Measurements from ENCODE around the gene TP53AIP1.
"Not testable (repeated sequence)": the region's sequence is repeated elsewhere in the genome, so short reads cannot be mapped to it uniquely, and the experiment has no call there.

TP53AIP1 gene

GRCh38 chr11:128924510-128925249 lies 18.0 kb downstream of the TP53AIP1 start:
- no peak for DNase-seq

DNA sequence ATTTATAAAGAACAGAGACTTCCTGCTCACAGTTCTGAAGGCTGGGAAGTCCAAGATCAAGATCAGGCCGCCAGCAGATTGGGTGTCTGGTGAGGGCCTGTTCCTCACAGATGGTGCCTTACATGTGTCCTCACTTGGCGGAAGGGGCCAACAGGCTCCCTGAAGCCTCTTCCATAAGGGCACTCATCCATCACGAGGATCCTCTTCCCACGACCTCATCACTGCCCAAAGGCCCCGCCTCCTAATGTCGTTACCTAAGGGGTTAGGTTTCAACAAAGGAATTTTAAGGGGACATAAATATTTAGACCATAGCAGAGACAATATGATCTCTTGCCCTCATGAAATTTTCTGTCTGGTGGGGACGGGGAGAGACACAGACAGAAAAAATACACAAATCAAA lies 18.6 kb downstream of the TP53AIP1 start:
- DNase-seq, result no peak

DNA sequence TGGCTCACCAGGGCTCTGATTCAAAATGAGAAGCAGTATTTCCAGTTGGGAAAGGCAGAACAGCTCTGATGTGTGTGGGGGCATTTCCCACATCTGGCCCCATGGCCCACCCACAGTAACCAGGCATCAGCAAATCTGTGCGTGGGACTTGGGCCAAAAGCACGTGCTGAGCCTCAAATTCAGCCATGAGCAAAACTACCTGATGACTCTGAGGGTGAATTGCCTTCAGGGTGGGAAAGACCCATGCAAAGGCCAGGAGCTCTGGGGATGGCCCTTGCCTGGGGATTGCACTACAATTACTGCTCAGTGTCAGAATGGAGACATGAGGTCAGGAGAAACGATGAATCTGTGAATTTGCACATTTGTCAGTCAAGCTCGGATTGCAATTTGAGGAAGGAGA lies 20.9 kb downstream of the TP53AIP1 start:
- no peak for DNase-seq

DNA sequence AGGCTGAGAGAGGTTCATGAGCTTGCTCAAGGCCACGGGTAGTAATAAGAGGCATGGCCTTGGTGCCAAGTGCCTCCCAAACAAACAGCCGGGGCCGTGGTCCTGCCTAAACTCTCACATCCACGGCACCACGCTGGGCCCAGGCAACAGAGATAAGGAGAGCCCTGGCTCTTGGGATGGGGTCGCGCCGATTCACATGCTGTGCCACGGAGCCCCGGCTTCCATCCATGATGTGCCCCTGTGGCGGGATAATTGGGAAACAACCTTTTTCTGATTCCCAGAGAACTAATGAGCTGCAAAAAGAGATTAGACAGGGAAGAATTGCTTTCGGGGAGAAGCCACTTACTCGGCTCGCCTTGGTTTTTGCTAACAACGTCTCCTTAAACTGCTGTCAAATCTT lies 22.0 kb downstream of the TP53AIP1 start:
- no peak for DNase-seq

- DNase-seq, result not testable (repeated sequence)
Measured at GRCh38 chr11:128919635-128920034, 23.0 kb downstream of the TP53AIP1 start.

- no peak for DNase-seq
Measured at GRCh38 chr11:128919216-128919615, 23.5 kb downstream of the TP53AIP1 start.

DNA sequence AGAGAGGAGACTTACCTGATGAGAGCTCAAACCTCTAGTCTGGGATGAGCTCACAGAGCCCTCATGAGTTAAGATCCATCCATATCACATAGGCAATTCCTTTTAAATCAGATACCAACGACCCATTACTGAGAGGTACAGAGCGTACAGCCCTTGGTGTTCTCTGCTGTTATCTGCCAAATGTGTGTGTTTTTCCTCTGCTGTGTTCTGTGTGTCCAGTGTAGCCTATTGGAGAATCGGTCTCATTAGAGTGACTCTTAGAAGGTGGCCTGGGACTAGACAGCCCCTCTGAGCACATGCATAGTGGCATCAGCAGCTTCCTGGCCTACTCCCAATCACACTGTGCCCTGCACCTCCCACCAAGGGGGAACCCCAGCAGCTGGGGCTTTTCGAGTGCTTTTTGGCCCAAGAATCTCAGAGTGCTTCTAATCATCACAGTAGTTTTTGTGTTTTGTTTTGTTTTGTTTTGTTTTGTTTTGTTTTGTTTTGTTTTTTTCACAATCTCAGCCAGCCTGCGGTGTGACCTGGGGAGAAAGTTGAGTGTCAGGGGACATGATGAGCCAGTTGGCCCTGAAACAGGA lies 25.4 kb downstream of the TP53AIP1 start:
- no peak for DNase-seq

DNA sequence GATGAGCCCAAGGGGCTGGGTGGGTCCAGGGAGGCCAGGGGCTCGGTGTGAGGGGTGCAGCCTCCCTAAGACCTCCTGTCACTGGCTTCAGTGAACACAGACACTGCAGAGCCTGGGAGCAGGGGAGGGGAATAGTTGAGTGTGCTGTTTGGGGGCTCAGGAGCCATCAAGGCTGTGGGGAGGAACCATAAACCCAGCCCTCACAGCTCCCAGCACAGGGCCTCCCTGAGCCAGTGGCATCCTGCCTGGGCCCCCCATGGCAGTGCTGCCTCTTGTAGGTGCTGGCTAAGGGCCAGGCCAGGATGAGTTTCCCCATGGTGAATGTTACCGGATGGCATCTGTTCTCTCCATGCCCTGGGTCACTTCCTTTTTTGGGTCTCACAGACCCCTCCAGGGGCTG lies 26.0 kb downstream of the TP53AIP1 start:
- no peak for DNase-seq

GRCh38 chr11:128916037-128916572 lies 26.6 kb downstream of the TP53AIP1 start:
- no peak for DNase-seq

- DNase-seq, result no peak
Measured at GRCh38 chr11:128915149-128915521, 27.5 kb downstream of the TP53AIP1 start.

- DNase-seq, result no peak
Measured at GRCh38 chr11:128914216-128915148, 28.2 kb downstream of the TP53AIP1 start.

DNA sequence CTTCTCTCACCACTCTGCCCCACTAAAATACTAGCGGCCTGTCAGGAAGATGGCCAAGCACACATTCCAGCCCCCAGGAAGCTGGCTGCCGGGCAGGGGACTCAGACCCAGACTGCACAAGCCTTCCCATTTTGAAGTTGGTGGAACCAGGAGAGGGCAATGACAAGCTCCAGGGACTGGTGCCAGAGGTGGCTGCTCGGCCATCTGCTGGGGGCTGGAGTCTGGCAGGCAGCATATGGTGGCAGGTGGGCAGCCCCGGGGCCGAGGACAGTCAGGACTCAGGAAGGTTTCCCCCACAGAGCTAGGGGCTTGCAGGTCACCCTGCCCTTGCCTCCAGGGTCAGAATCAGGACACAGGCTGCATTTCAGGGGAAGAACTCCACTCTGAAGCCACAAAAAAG lies 28.9 kb downstream of the TP53AIP1 start:
- no peak for DNase-seq

DNA sequence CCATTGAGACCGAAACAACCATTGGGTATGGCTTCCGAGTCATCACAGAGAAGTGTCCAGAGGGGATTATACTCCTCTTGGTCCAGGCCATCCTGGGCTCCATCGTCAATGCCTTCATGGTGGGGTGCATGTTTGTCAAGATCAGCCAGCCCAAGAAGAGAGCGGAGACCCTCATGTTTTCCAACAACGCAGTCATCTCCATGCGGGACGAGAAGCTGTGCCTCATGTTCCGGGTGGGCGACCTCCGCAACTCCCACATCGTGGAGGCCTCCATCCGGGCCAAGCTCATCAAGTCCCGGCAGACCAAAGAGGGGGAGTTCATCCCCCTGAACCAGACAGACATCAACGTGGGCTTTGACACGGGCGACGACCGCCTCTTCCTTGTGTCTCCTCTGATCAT lies 31.0 kb downstream of the TP53AIP1 start:
- DNase-seq, result no peak

- DNase-seq, result no peak
Measured at GRCh38 chr11:128911239-128911638, 31.4 kb downstream of the TP53AIP1 start.

- DNase-seq, result no peak
Measured at GRCh38 chr11:128910576-128910975, 32.1 kb downstream of the TP53AIP1 start.

- DNase-seq, result no peak
Measured at GRCh38 chr11:128909438-128910125, 33.1 kb downstream of the TP53AIP1 start.

- no peak for DNase-seq
Measured at GRCh38 chr11:128908391-128909246, 34.1 kb downstream of the TP53AIP1 start.

DNA sequence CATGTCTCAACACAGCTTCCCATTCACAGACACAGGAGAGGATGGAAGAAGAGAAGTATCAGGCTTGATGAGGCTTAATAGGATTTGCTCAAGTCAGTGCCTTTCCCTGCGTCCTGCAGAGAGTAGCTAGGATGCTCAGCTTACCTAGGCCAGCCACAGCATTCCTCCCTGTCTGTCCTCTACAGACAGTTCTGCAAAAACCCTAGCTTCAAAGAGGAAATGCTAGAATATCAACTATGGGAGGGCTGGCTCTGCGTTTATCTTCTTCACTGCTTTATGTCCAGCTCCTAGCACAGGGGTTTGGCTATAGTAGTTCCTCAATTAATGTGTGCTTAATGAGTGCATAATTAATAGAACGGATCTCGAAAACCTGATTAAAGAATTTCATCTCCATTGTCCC lies 35.1 kb downstream of the TP53AIP1 start:
- DNase-seq, result no peak

DNA sequence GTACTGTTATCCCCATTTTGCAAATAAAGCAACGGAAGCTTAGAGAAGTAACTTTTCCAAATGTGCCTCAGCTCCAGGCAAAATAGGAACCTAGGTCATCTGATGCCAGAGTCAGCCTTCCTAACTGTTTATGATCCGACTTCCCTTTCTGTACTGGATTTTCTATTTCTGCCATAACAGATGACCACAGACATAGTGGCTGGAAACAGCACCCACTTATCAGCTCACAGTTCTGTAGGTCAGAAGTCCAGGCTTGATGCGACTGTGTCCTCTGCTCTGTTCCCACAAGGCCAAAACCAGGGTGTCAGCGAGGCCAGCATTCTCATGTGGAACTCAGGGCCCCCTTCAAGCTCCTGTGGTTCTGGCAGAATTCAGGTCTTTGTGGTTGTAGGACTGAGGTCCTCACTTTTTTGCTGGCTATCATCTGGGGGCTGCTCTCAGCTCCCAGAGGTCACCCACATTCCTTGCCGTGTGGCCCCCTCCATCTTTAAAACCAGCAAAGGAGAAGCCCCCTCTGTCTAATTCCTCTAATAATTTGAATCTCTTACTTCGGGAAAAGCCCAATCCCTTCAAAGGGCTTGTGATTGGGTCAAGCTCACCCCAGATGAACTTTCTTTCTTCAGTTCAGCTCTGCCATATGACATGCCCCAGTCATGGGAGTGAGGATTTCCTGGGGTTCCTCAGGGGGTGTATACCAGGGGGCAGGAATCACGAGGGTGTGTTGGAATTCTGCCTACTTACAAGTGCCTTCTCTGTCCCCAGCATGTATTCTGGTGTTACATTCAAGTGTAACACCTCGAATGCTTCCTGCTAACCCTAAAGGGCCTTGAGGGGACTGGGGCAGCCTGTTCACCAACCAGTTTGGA lies 36.3 kb downstream of the TP53AIP1 start:
- no peak for DNase-seq

DNA sequence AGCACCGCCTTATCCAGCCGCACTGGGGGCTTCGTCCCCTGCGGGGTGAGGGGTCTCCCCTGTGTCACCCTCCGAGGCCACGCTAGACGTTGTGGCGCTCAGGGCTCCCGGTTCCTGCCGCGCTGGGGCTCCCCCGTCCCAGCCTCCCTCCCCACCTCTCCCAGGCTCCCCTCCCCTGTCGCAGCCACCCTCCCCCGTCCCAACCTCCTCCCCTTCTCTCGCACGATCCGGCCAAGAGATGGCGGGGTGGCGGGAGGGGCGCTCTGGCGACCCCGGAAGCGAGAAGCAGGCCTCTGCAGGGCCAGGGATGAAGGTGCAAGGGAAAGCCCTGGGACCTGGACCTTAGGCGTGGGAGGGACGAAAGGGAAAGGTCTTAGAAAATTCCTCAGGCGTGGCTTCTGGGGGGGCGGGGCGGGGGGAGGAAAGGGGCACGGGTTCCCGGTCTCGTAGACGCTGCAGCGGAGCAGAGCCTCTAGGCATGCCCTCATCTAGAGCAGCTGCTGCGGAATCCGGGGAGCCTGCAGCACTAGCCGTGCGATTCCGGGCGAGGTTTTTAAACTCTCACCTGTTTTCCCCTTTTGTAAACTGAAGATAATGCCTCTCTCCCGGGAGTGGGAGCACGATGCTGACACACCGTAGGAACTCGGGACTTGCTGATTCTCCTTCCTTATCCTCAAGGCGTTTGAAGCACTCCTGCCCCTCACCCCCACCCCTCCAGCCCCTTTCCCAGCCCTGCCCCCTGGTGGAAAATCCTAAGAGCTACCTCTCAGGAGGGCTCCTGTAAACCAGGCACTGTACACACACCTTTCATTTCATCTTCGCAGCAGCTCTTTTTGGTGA lies 37.1 kb downstream of the TP53AIP1 start:
- DNase-seq, result peak; percentile 49

All from activated naive CD4-positive, alpha-beta T cell treated with anti-CD3 and anti-CD28 coated beads, Interleukin-2, amount 50 U/mL, for 16 hours (primary cell).